HG03064 (cell line): ENCODE results near the gene AKR1A1.
"Not testable (repeated sequence)": the region's sequence is repeated elsewhere in the genome, so short reads cannot be mapped to it uniquely, and the experiment has no call there.

Experiments used
- ATAC-seq: cut with Tn5 transposase; IDR thresholded peaks from one replicate; pipeline ENCODE4 v1.9.1; 2021; ENCODE audit warnings: low read depth; ENCODE audit not compliant: unreplicated experiment

The AKR1A1 gene

GRCh38 chr1:45522324-45523104, 28.1 kb upstream of the AKR1A1 start:
- ATAC-seq, result no peak

- ATAC-seq, result not testable (repeated sequence)
These were observed 27.1 kb upstream of the AKR1A1 start for GRCh38 chr1:45523516-45523915.

GRCh38 chr1:45523975-45524374, 26.7 kb upstream of the AKR1A1 start:
- ATAC-seq, result not testable (repeated sequence)

- ATAC-seq, result no peak
These were observed 24.4 kb upstream of the AKR1A1 start for GRCh38 chr1:45526135-45526644.

DNA sequence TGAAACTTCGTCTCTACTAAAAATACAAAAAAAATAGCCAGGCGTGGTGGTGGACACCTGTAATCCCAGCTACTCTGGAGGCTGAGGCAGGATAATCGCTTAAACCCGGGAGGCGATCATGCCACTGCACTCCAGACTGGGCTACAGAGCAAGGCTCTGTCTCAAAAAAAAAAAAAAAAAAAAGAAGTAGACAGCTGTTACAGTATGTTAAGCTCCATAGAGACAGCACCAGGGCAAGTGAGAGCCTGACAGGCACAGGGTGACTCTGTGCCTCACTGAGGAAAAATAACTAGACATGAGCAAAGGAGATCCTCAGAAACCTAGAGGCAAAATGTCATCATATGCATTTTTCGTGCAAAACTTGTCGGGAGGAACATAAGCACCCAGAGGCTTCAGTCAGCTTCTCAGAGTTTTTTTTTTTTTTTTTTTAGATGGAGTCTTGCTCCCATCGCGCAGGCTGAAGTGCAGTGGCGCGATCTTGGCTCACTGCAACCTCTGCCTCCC, 19.9 kb upstream of the AKR1A1 start:
- no peak for ATAC-seq

- ATAC-seq, result no peak
These were observed 18.8 kb upstream of the AKR1A1 start for GRCh38 chr1:45531873-45532272.

DNA sequence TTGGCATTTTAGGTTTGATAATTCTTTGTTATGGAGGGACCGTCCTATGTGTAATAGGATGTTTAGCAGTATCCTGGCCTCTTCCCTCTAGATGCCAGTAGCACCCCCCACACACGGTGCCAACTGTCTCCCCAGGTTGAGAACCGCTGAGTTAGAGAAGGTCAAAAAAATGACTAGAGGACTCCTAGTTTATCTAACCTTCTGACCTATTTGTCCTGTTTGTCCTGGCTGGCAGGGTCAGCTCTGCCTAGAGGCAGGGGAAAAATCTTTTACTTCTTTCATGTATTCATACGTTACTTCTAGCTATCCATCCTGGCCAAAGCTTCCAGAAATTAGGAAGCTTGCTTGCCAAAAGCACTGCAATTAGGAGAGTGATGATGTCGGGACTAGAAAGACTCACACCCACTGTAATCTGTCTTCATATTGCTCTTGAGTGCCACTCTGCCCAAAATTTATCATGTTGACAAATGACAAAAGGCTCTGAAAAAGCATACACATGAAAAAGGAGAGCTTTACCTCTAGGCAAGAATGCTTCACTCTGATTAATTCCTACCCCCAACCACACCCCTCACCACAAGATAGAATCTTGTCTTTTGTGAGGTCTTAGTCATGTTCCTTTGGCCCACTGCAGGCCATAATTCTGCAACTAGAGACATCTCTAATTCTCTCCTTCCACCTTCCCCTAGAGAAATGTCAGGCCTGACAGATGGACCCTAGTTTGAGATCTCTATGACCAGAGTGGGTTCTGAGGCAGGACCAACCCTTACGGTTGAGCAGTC, 14.4 kb upstream of the AKR1A1 start:
- ATAC-seq, result no peak

- no peak for ATAC-seq
These were observed 13.7 kb upstream of the AKR1A1 start for GRCh38 chr1:45536886-45537285.

- no peak for ATAC-seq
These were observed 9.4 kb upstream of the AKR1A1 start for GRCh38 chr1:45541193-45541592.

DNA sequence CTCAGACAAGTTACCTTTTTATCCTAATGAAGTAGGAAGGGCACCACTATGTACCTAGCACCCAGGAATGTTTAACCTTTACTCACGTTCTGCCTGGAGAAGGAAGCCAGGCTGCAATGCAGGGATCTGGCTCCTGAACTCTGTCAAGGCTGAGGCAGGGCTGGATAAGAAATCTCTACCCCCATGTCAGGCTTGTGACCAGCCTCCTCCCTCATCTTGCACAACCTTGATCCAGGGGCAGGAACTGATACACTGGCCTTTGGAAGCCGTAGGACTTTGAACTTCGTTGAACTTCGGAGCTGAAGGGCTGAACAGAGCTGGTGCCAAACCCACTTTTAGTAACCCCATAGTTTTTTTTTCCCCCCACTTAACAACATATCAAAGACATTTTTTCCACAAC, 8.0 kb upstream of the AKR1A1 start:
- ATAC-seq, result no peak

DNA sequence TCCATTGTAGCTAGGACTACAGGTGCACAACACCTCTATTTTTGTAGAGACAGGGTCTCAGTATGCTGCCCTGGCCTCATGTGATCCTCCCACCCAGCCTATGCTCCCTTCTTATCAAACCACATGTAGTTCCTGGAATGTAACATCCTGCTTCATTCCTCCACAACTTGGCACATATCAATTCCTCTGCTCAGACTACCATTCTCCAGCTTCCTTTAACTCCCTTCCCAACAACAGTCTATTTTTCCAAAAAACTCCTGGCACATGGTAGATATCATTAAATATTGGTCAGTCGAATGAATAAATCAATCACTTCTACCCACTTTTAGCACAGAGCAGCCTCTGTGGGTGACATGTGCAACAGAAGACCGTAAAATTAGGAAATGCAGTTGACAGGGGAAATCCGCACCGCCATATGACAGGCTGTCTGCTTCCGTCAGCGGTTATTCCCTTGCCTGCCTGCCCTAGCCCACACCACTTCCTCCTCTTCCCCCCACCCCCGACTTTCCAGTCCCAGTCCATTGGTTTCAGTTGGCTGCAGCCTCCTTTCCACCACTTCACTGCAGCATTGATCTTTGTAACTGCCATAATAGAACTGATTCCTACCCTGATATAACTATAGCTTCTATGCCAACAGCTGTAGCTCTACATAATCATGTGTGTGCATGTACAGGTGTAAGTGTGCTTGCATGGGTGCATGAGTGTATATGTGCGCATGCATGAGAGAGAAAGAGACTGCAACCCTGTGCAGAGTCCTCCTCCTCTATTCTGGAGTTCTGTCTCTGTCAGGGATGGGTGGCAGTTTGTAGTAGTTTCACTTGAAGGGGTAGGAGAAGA, 6.8 kb upstream of the AKR1A1 start:
- ATAC-seq, result no peak

- ATAC-seq, result no peak
These were observed 6.1 kb upstream of the AKR1A1 start for GRCh38 chr1:45544530-45544929.

DNA sequence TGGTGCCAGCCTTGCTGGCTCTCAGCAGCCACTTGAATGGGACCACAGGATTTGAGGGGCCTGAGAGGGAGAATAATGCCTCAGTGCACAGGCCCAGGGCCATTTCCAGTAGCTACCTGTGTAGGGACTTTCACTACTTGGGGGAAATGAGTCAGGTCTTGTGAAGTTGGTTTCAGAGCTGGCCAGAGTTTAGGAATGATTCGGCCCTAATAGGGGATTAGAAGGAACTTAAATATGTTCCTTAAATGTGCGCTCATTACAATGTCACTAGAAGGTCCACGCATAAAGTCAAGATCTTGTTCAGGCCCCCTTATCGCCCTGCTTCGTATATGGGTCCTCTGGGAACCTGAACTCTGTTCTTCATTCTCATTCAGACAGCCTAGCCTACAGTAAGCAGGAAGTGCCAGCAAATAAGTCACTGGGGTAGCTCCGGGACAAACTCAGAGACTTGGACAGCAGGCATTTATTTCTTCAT, 5.6 kb upstream of the AKR1A1 start:
- peak; percentile 62 for ATAC-seq

- peak; percentile 6 for ATAC-seq
These were observed 4.9 kb upstream of the AKR1A1 start for GRCh38 chr1:45545553-45546310.

- ATAC-seq, result no peak
These were observed 1.1 kb downstream of the AKR1A1 start for GRCh38 chr1:45551684-45552083.

DNA sequence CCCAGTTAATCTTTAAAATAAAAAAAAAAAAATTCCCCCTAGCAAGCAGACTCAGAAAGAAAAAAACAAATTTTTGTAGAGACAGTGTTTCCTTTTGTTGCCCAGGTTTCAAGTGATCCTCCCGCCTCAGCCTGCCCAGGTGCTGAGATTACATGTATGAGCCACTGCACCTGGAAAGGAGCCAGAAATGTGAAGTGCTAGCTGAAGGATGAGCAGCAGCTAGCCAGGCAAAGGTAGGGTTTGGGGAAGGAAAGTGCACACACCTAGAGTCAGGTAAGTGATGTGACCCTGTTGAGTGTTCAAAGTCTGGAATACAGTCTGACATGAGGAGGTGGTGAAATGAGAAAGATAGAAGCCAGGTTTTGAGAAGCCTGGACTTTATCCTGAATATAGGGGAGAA, 1.7 kb downstream of the AKR1A1 start:
- ATAC-seq, result no peak

DNA sequence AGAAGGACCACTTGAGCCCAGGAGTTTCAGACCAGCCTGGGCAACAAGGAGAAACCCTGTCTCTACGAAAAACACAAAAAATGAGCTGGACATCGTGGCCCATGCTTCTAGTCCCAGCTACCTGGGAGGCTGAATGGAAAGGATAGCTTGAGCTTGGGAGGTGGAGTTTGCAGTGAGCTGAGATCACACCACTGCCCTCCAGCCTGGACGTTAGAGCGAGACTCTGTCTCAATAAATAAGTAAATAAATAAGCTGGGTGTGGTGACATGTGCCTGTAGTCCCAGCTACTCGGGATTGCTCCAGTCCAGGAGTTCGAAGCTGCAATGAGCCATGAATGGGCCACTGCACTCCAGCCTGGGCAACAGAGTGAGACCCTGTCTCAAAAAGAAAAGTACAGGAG, 3.6 kb downstream of the AKR1A1 start:
- ATAC-seq, result no peak

GRCh38 chr1:45557422-45557944, 6.9 kb downstream of the AKR1A1 start:
- ATAC-seq, result no peak

GRCh38 chr1:45563843-45564242, 13.2 kb downstream of the AKR1A1 start:
- ATAC-seq, result no peak

GRCh38 chr1:45566722-45567121, 16.1 kb downstream of the AKR1A1 start:
- ATAC-seq, result no peak
